Right atrium auricular region (tissue), 2 donors: ENCODE results near the gene SELENOK. TPM values are rescaled to one million over a fixed set of nuclear protein-coding genes. Genes with fewer than 3 reads are reported as not detected.

ENCODE experiments used
- DNase-seq: peaks from one replicate; pipeline ENCODE4 v3.0.0-alpha.2; 2019; ENCODE audit warnings: low spot score
- H3K27ac ChIP-seq, 2 donors: fragments of 200-600 bp; sonication (generic); 1 replicate in 1 of 2; 2 replicates in 1 of 2; pipeline ENCODE4 v1.5.1; 2016 to 2019
- H3K27me3 ChIP-seq, 2 donors: fragments of 200-600 bp; sonication (generic); one replicate each; pipeline versions ENCODE4 v1.5.1 to v1.6.0; 2017 to 2019
- H3K36me3 ChIP-seq: fragments of 200-600 bp; sonication (generic); one replicate; pipeline ENCODE4 v1.5.1; 2016
- H3K4me1 ChIP-seq, 2 donors: fragments of 200-600 bp; sonication (generic); one replicate each; pipeline versions ENCODE4 v1.5.1 to v1.6.0; 2017 to 2019
- H3K4me3 ChIP-seq, 2 donors: fragments of 200-600 bp; sonication (generic); 1 replicate in 1 of 2; 2 replicates in 1 of 2; pipeline ENCODE4 v1.5.1; 2017 to 2019; ENCODE audit warnings: mild to moderate bottlenecking in 1 of 2, moderate library complexity in 1 of 2
- H3K9me3 ChIP-seq, 2 donors: fragments of 200-600 bp; sonication (generic); one replicate each; pipeline ENCODE4 v1.5.1; 2019
- CTCF ChIP-seq, 2 donors: fragments of 200-600 bp; sonication (generic); IDR thresholded peaks; one replicate each; pipeline ENCODE4 v1.5.1; 2019; ENCODE audit warnings: antibody characterized with exemption in 2 of 2
- total RNA-seq, 2 donors: library from RNA; depleted of rRNA; stranded (reverse); fragments of >200 nt; gene quantifications; one replicate each; pipeline ENCODE4 v1.1.0, GENCODE V29; 2016

SELENOK gene
- total RNA-seq = 10 to 100 TPM; 67.9 to 77.0 TPM

GRCh38 chr3:53891497-53892285 is at the start of gene SELENOK:
Gene SELENOK, minus strand, starts transcription at chr3:53891859.
- peak; percentile 100 for DNase-seq
- Histone ChIP-seq H3K27me3 (no peaks in the 10 kb centered on the region), H3K36me3 (peaks cover 6% of the 10 kb centered on the region), H3K27ac (peak within 1 kb of the TSS; percentile 95 to 98), H3K4me1 (peaks cover 0 to 23% of the 10 kb centered on the region in 2 donors), H3K9me3 (no peaks in the 10 kb centered on the region), H3K4me3 (peak within 1 kb of the TSS; percentile 95 to 99)
- no peak for TF ChIP-seq CTCF (IDR thresholded peaks at IDR 0.05)

GRCh38 chr3:53941184-53941583 is 49.5 kb upstream of the SELENOK start:
- Histone ChIP-seq H3K27ac (no peak overlapping the region), H3K9me3 (no peaks in the 10 kb centered on the region), H3K36me3 (no peaks in the 10 kb centered on the region), H3K4me1 (no peaks in the 10 kb centered on the region), H3K4me3 (no peak overlapping the region), H3K27me3 (no peaks in the 10 kb centered on the region)
- TF ChIP-seq CTCF (IDR thresholded peaks at IDR 0.05) = no peak
- DNase-seq = no peak

- Histone ChIP-seq H3K4me1 (no peaks in the 10 kb centered on the region), H3K36me3 (no peaks in the 10 kb centered on the region), H3K4me3 (no peak overlapping the region), H3K9me3 (peaks cover 0 to 4% of the 10 kb centered on the region in 2 donors), H3K27ac (no peak overlapping the region), H3K27me3 (no peaks in the 10 kb centered on the region)
- no peak for DNase-seq
- no peak for TF ChIP-seq CTCF (IDR thresholded peaks at IDR 0.05)
Measured at GRCh38 chr3:53940623-53941022, 49.0 kb upstream of the SELENOK start.

GRCh38 chr3:53939813-53940212 is 48.2 kb upstream of the SELENOK start:
- H3K27ac ChIP-seq = no peak overlapping the region
- H3K27me3 ChIP-seq = no peaks in the 10 kb centered on the region
- no peak for DNase-seq
- peaks cover 0 to 12% of the 10 kb centered on the region in 2 donors for H3K9me3 ChIP-seq
- H3K4me3 ChIP-seq = no peak overlapping the region
- H3K4me1 ChIP-seq = no peaks in the 10 kb centered on the region
- no peak for TF ChIP-seq CTCF (IDR thresholded peaks at IDR 0.05)
- H3K36me3 ChIP-seq = no peaks in the 10 kb centered on the region

GRCh38 chr3:53939086-53939582 is 47.5 kb upstream of the SELENOK start:
- Histone ChIP-seq H3K27ac (no peak overlapping the region), H3K27me3 (no peaks in the 10 kb centered on the region)
- TF ChIP-seq CTCF (IDR thresholded peaks at IDR 0.05) = no peak

More at GRCh38 chr3:53939086-53939582, 47.5 kb upstream of the SELENOK start:
- Histone ChIP-seq H3K9me3 (peaks cover 0 to 14% of the 10 kb centered on the region in 2 donors), H3K4me3 (no peak overlapping the region), H3K36me3 (no peaks in the 10 kb centered on the region), H3K4me1 (no peaks in the 10 kb centered on the region)
- no peak for DNase-seq
